GM18951 (cell line): ENCODE results near the gene TRAT1.

ENCODE experiments used
- POLR2A ChIP-seq: IDR thresholded peaks from 4 replicates; pipeline ENCODE4 v1.6.1; 2011; ENCODE audit warnings: mild to moderate bottlenecking; ENCODE audit not compliant: insufficient read length, insufficient read depth; ENCODE audit errors: extremely low read depth
- in situ Hi-C: fragments of 300-500 bp; cut with MboI; formaldehyde crosslinking; loops from one replicate; pipeline ENCODE4 v1.12.0; 2022; ENCODE audit warnings: low sequenced_read_pairs, mixed read lengths, inconsistent platforms; ENCODE audit not compliant: unreplicated experiment

TRAT1 gene

DNA sequence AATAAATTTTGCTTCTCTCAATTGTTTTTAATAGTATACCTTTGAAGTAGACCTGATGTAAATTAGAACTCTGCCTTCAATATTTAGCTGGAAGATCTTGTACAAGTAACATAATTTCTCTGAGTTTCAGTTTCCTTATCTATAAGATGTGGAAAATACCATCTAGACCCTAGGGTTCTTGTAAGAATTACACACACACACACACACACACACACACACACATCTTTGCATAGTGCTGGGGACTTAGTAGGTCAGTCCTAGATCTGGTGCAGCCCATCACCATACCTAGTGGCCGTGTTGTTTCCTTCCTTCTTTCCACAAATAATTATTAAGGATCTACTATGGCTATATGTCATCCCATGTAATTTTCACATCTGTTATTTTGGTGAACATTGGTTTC is 11.0 kb downstream of the TRAT1 start:
- in situ Hi-C loops = no loop called here

DNA sequence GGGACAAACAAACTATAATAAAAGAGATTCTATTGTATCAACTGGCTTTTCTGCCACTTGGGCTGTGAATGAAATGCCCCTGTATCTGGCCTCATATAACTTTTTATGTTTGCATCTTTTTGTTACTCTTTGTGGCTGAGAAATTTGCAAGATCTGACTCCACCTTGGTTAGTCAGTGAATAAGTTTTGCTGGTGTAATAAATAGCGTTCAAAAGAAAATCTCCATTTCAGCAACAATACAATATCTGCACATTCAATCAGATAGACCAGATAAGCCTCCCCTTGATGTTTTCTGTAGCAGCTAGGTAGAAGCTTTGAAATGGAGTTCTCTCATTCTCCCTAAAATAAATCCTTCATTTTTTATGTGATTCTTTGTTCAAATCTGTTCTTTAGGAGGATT is 12.0 kb downstream of the TRAT1 start:
- TF ChIP-seq POLR2A = no peak
- in situ Hi-C loops = no loop called here

More for the DNA sequence above, 11.0 kb downstream of the TRAT1 start:
- TF ChIP-seq POLR2A = no peak

DNA sequence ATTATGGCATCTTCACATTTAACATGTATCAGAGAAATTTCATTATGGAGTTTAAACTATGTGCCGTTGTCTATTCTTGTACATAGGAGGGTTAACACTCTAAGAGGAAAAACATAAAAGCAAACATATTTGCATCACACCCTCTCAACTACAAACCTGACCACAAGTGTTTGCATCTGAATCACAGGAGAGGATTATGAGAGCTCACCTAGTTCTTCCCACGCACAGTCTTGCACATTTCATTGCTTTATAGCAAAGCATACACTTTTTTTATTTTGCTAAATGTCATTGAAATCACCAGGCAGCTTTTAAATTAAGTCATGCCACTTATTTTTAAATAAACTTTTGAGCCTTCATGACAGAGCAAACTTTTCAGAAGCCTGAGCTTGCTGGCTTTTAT is 12.5 kb downstream of the TRAT1 start:
- in situ Hi-C loops = no loop called here
- no peak for TF ChIP-seq POLR2A

DNA sequence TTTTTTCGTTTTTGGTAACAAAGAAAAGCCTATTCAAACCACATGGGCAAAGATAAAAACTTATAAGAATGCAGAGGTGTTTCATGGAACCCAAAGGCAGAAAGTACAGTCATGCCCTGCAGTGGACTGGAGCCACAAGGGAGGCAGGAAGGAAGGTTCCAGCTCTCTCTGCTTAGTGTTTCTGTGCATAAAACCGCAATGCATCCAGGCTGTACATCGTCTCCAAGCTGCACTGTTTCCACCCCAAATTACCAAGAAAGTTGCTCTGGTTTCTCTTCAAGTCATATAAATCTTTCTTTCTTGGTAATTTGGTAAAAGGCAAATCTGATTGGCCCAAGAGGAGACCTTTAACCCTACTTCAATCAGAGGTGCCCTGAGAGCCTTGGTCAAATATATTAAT is 15.8 kb downstream of the TRAT1 start:
- no peak for TF ChIP-seq POLR2A
- in situ Hi-C loops = no loop called here

DNA sequence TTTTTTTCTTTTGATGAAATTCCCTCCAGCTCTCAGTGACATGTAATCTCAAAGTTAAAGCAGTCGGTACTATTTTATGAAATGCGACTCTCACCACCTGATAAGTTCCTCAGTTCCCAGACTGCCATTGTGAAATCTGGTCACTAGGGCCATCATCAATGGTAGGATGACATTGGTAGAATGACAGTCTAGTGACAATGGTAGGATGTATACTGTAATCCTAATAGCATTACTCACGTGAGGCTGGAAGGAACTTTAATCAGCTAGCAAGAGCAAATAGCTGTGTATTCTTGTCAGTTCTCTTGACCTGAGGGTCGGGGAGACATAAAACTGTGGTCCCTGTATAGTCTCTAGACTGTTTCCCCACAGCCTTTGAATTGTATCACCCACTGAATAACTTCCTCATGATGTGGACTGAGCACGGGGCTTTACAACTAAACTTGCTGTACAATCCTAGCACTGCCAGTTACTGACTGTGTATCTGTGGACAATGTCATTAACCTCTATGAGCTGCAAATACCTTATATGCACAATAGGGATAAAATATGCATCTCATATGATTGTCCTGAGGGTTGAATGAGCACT is 23.2 kb downstream of the TRAT1 start:
- in situ Hi-C loops = no loop called here

DNA sequence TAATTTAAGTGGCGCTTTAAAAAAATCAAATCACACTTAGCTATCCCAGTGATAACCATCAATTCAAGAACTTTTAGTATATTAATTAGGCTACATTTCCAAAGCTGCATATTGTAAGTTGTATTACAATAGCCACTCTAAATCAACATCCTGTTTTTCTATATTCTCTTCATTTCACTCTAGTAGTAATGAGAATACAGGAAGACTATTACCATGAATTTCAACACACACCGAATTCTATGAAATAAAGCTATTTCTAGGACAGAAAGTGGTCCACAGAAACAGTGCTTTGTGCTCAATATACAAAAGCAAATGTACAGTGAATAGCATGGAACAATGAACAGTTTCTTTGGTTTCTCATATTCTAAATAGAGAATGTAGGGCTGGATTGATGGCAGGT is 24.6 kb downstream of the TRAT1 start:
- in situ Hi-C loops = no loop called here
- no peak for TF ChIP-seq POLR2A

More for the DNA sequence above, 23.2 kb downstream of the TRAT1 start:
- no peak for TF ChIP-seq POLR2A

DNA sequence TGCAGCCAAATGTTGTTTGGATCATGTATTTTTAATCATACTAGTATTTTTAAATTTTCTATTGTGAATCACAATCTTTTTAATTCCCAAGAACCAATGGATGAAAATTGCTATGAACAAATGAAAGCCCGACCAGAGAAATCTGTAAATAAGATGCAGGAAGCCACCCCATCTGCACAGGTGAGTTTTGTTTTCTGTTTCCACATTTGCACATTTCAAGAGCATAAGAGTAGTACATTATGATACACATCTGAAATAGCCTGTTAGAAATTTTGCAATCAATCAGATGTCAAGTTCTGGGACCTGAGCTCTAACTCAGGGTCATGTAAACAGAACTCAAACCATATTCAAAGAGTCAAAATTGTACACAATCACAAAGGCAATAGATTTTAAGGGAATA is 26.5 kb downstream of the TRAT1 start:
- in situ Hi-C loops = no loop called here
- no peak for TF ChIP-seq POLR2A

DNA sequence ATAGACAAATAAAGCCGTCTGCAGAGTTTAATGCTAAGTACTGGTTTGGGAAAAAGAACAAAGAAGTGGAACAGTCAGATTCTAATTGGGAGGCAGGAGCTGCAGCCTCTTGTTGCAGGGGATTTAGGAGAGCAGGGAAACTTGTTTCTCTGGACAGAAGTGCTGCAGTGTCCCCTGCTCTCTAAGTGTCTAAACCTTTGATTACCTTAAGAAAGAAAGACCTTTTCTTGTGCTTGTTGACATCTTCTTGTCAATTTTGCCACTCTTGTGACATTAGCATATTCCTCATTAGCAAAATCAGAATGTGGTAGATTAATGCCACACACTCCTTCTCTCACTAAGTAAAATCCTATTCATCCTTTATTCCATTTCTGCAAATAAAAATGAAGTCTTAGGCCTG is 38.8 kb downstream of the TRAT1 start:
- TF ChIP-seq POLR2A = no peak

DNA sequence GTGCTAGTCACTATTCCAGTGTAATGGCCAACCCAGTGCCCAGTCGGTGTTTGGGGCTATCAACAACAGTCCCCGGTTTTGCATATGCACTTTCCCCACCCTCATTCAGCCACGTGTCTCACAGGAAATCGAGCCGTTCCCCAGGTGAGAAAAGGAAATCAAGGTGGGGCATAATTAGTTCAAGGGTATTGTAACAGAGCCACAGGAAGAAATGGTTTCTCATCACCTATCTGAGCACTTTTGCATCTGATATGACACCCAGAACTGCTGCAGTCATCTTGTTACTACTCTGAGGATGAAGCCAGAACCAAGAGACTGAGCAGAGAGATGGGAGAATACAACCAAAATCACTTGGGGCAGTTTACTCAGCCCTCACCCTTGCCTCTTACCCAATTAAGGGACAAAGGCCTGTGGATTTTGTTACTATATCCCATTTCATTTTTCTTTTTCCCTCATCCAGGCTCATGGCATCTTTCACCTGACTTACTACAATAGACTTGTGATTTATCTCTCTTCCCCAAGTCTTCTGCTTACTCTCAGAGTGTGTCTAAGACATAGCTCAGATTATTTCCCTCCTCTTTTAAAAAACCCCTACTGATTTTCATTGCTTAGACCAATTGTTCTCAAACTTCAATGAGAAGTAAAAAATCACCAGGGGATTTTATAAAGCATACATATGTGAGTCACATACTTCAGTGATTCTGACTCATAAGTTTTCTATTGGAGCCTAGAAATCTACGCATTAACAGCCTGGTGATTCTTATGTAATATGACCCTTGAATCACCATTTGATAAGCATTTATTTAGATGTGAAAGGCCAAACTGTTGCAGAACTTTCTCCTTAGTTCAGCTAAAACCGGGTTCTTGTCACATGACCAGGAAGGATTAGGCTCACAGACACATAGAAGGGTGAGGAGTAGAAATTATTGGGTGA is 40.5 kb downstream of the TRAT1 start:
- TF ChIP-seq POLR2A = no peak

More for the DNA sequence above, 38.8 kb downstream of the TRAT1 start:
- in situ Hi-C loops = no loop called here

DNA sequence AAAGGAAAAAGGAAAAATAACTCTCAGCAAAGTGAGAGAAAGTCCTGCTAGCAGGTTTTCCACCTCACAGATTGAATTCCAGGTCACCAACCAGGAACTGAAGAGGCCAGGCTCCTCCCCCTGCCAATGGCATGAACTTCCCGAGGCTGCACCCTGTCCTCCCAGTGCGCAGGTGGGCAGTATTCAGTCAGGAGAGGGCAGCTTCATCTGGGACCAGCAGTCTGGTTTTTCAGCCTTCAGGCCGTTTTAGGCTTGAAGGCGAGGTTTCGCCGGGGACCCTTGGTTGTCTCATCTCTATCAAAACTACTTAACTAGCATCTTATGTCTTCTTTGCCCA is 41.2 kb downstream of the TRAT1 start:
- no peak for TF ChIP-seq POLR2A
- in situ Hi-C loops = no loop called here

More for the DNA sequence above, 40.5 kb downstream of the TRAT1 start:
- in situ Hi-C loops = no loop called here

DNA sequence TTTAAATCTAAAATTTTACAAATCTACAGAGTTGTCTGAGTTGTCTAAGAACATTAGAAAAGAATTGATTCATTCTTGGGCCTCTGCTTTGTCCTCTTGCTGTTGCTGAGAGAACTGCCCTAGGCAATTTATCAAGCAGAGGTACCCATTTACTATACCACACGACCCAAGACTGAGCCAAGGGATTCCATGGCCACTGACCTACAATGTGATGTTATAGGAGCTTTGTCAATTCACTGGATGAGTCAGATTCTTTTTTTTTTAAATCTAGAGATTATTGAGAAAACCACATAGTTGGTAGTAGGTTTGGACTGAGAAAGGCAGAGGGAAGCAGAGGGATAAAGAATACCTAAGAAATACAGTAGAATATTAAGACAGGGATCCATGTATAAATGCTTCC is 55.3 kb downstream of the TRAT1 start:
- no peak for TF ChIP-seq POLR2A
- in situ Hi-C loops = no loop called here

DNA sequence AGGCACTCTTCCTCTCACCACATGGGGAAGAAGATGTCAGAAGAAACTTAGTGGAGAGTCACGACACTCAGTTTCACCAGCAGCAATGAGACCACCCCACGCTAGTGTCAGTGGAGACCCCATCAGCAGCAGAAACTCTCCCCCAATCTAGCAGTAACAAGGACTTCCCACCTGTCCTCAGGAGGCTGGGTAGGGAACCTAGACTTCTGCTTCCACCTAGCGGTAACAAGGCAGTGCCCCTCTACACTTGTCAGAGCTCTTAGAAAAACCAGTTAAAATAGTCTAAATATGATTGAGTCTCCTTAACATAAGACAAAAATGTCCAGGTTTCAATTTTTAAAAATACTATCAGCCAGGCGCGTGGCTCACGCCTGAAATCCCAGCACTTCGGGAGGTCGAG is 57.3 kb downstream of the TRAT1 start:
- in situ Hi-C loops = no loop called here
- TF ChIP-seq POLR2A = no peak

DNA sequence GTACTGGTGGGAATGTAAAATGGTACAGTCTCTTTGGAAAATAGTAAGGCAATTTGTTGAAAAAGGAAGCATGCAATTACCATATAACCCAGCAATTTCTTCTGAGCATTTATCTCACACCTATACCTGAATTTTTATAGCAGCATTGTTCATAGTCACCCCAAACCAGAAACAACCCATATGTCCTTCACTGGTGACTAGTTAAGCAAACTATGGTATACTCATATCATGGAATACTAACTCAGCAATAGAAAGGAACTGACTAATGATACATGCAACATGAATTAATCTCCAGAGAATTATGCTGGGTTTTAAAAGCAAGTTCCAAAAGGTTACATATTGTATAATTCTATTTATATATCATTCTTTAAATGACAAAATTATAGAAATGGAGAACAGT is 60.2 kb downstream of the TRAT1 start:
- TF ChIP-seq POLR2A = no peak
- in situ Hi-C loops = no loop called here

DNA sequence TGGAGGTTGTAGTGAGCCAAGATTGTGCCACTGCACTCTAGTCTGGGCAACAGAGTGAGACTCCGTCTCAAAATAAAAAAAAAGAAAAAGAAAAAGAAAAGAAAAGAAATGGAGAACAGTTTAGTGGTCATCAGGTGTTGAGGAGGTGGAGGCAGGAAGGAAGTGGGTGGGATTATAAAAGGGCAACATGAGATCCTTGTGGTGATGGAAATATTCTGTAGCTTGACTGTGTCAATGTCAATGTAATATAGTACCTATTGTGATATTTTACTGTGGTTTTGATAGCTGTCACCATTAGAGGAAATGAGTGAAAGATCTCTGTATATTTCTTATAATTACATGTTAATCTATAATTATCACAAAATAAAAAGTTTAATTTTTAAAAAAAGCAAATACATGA is 60.8 kb downstream of the TRAT1 start:
- no peak for TF ChIP-seq POLR2A
- in situ Hi-C loops = no loop called here
